ENCODE measurements around the gene CSN1S1.

The CSN1S1 gene

GRCh38 chr4:69991016-69991415, 60.1 kb downstream of the CSN1S1 start:
- Histone ChIP-seq H3K9me3 (ENCODE audit: insufficient read depth, low read length) (no peaks in the 10 kb centered on the region), H3K27me3 (ENCODE audit: insufficient read depth, insufficient read length) (no peaks in the 10 kb centered on the region), H3K9ac (ENCODE audit: insufficient read length, low read depth) (no peak overlapping the region), H3K4me1 (ENCODE audit: insufficient read depth, insufficient read length) (no peaks in the 10 kb centered on the region), H3K4me3 (ENCODE audit: insufficient read length, low read depth) (no peak overlapping the region), H3K36me3 (ENCODE audit: insufficient read depth, insufficient read length, low read length) (no peaks in the 10 kb centered on the region)
- no peak for TF ChIP-seq ZNF274 (IDR thresholded peaks at IDR 0.05; ENCODE audit: low read depth, low read length)
- TF ChIP-seq YY1 (IDR thresholded peaks at IDR 0.05; ENCODE audit: insufficient read depth, insufficient read length): no peak
- no peak for TF ChIP-seq SUZ12 (IDR thresholded peaks at IDR 0.05; ENCODE audit: extremely low read depth, insufficient read depth, insufficient read length)
- no peak for DNase-seq (ENCODE audit: low read depth, low spot score)

DNA sequence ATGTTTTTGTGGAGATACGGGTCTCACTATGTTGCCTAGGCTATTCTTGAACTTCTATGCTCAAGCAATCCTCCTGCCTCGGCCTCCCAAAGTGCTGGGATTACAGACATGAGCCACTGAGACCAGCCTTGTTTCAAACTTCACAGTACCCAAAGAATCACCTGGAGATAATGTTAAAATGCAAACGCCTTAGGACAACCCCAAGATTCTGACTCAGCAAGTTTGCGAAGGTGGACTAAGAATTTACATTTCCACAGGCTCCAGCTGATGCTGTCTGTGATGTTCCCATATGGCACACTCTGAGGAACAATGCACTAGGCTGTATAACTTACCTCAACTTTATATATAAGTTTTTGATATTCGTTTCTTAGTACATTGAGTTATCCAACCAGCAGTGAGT, 63.9 kb downstream of the CSN1S1 start:
- TF ChIP-seq YY1 (IDR thresholded peaks at IDR 0.05; ENCODE audit: insufficient read depth, insufficient read length): no peak
- TF ChIP-seq SUZ12 (IDR thresholded peaks at IDR 0.05; ENCODE audit: extremely low read depth, insufficient read depth, insufficient read length): no peak
- TF ChIP-seq ZNF274 (IDR thresholded peaks at IDR 0.05; ENCODE audit: low read depth, low read length): no peak
- Histone ChIP-seq H3K9me3 (ENCODE audit: insufficient read depth, low read length) (no peaks in the 10 kb centered on the region), H3K27me3 (ENCODE audit: insufficient read depth, insufficient read length) (no peaks in the 10 kb centered on the region), H3K4me1 (ENCODE audit: insufficient read depth, insufficient read length) (no peaks in the 10 kb centered on the region), H3K9ac (ENCODE audit: insufficient read length, low read depth) (no peak overlapping the region), H3K36me3 (ENCODE audit: insufficient read depth, insufficient read length, low read length) (no peaks in the 10 kb centered on the region), H3K4me3 (ENCODE audit: insufficient read length, low read depth) (no peak overlapping the region)
- DNase-seq (ENCODE audit: low read depth, low spot score): no peak

- TF ChIP-seq YY1 (IDR thresholded peaks at IDR 0.05; ENCODE audit: insufficient read depth, insufficient read length) (no peak), ZNF274 (IDR thresholded peaks at IDR 0.05; ENCODE audit: low read depth, low read length) (no peak), SUZ12 (IDR thresholded peaks at IDR 0.05; ENCODE audit: extremely low read depth, insufficient read depth, insufficient read length) (no peak)
- Histone ChIP-seq H3K4me1 (ENCODE audit: insufficient read depth, insufficient read length) (no peaks in the 10 kb centered on the region), H3K9ac (ENCODE audit: insufficient read length, low read depth) (no peak within 1 kb of the TSS), H3K4me3 (ENCODE audit: insufficient read length, low read depth) (no peak within 1 kb of the TSS), H3K36me3 (ENCODE audit: insufficient read depth, insufficient read length, low read length) (no peaks in the 10 kb centered on the region), H3K9me3 (ENCODE audit: insufficient read depth, low read length) (no peaks in the 10 kb centered on the region), H3K27me3 (ENCODE audit: insufficient read depth, insufficient read length) (no peaks in the 10 kb centered on the region)
- no peak for DNase-seq (ENCODE audit: low read depth, low spot score)
Observed at GRCh38 chr4:69995526-69996016, 64.7 kb downstream of the CSN1S1 start, which contains the start of gene STATH. Gene STATH, plus strand, starts transcription at chr4:69995966. Its CDS starts 2,472 bp downstream, at chr4:69998438.

Data from NT2/D1 (cell line).